ENCODE results near the gene GSG1. TPM values are rescaled to one million over a fixed set of nuclear protein-coding genes. Genes with fewer than 3 reads are reported as not detected.

The GSG1 gene
- total and polyA plus RNA-seq, 2 donors (not counting 3 experiments of a cell fraction or from before 2014, with no cell fraction given): not detected

DNA sequence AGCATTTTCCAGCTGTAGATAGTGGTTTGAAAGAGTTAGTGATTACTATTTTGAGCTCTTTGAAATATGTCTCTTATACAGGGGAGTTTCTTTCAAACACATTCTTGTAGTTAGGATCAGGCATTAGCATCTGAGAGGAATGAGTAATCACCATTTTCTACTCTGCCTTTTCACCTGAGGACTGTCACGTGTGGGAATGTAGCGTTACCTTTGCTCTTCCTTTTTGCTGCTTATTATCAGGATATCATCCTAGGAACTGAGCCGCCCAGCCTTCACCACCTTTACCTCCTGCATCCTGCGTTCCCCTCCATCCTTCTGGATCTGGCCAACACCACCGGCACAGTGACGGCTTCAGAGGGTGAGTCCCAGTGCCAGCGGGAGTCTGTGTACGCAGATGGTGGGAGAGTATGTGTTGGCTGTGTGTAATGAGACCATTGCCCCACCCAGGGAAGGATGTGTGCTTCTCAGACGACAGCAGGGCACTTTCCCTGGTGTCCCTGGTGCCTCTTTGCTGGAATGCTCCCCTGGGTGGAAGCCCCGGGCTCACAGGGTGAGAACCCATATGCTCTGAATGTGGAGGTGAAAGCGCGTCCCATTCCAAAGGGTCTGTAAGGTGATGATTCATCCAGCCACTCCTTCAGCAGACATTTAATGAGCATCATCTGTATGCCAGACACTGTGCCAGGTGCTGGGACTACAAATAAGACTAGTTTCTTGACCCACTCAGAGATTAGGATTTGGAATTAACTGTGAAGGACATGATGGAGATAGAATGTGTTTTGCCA lies 27.5 kb downstream of the GSG1 start:
- POLR2A ChIA-PET: no interaction called here
- dilution Hi-C loops (cut with MboI; ENCODE audit: extremely low pct_ligation_motif_present, low sequenced_read_pairs) (no loop called here), intact Hi-C loops (cut with micrococcal nuclease) (no loop called here)
- H3K27me3 ChIP-seq (ENCODE audit: control insufficient read depth in 2 of 2, insufficient read depth in 2 of 2, low read length in 2 of 2): no peaks in the 10 kb centered on the region
- DNase-seq (ENCODE audit: low read depth, low spot score) (no peak), FAIRE-seq (no peak)
- H3K4me3 ChIP-seq (replicated peaks in 1 of 3; ENCODE audit: insufficient read depth in 1 of 3, low read depth in 1 of 3, low read length in 3 of 3): no peak overlapping the region
- no TSS peak for BruUV-seq (replicated peaks)
- no peak overlapping the region for H3K9ac ChIP-seq (replicated peaks; ENCODE audit: extremely low read depth, insufficient read depth, low read length)
- H3K36me3 ChIP-seq (ENCODE audit: control insufficient read depth in 2 of 2, extremely low read depth in 1 of 2, insufficient read depth in 2 of 2, low read length in 2 of 2): peaks cover 0 to 3% of the 10 kb centered on the region in 2 experiments
- no peak for TF ChIP-seq JUN (IDR thresholded peaks at IDR 0.05; ENCODE audit: borderline replicate concordance, insufficient read depth, insufficient read length, low read depth)
- no peaks in the 10 kb centered on the region for H3K79me2 ChIP-seq (ENCODE audit: control insufficient read depth, insufficient read depth, low read length)
- H2AFZ ChIP-seq (ENCODE audit: low read depth, low read length): no peak overlapping the region
- H3K4me2 ChIP-seq (ENCODE audit: insufficient read depth, low read length): no peak overlapping the region
- CTCF ChIA-PET: interaction anchor here (0.9 to 1.6 kb wide), 2 partner anchors 17 to 137 kb away, joined by 3 to 4 read pairs; no protein-coding TSS in a partner anchor
- H3K27ac ChIP-seq (ENCODE audit: insufficient read depth, low read depth, low read length): no peak overlapping the region
- no peaks in the 10 kb centered on the region for H3K9me3 ChIP-seq (replicated peaks; ENCODE audit: control insufficient read depth, insufficient read depth, low read length)
- H4K20me1 ChIP-seq (replicated peaks; ENCODE audit: control insufficient read depth, extremely low read depth, insufficient read depth, low read length): no peaks in the 10 kb centered on the region
- peaks cover 12% of the 10 kb centered on the region for H3K4me1 ChIP-seq (ENCODE audit: control insufficient read depth, extremely low read depth, insufficient read depth, low read length)
- no peaks in the 10 kb centered on the region for H3K9me1 ChIP-seq (replicated peaks; ENCODE audit: control insufficient read depth, extremely low read depth, insufficient read depth, low read length)

DNA sequence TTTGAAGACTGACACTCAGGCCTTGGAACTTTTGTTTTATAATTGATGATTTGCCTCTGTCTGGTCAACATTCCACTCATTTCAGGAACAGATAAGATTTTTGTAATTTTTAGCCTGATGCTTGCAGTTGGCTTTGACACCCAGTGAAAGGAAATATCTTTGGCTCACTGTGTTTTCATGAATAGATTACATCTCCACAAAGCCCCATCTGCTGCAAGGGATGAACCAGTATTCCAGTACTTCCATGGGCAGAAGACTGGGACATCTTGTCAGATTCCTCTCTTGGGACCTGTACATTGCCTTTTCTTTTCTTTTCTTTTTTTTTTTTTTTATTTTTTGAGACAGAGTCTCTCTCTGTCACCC lies 28.4 kb downstream of the GSG1 start:
- no peak for DNase-seq (ENCODE audit: low read depth, low spot score)
- BruUV-seq (replicated peaks): no TSS peak
- H3K27ac ChIP-seq (ENCODE audit: insufficient read depth, low read depth, low read length): no peak overlapping the region
- H3K9me3 ChIP-seq (replicated peaks; ENCODE audit: control insufficient read depth, insufficient read depth, low read length): no peaks in the 10 kb centered on the region
- peaks cover 2 to 3% of the 10 kb centered on the region in 2 experiments for H3K36me3 ChIP-seq (ENCODE audit: control insufficient read depth in 2 of 2, extremely low read depth in 1 of 2, insufficient read depth in 2 of 2, low read length in 2 of 2)
- ChIA-PET CTCF (interaction anchor here (0.8 to 1.6 kb wide), 3 partner anchors 17 to 138 kb away, joined by 3 to 4 read pairs (median 3); no protein-coding TSS in a partner anchor), POLR2A (no interaction called here)
- no peaks in the 10 kb centered on the region for H3K9me1 ChIP-seq (replicated peaks; ENCODE audit: control insufficient read depth, extremely low read depth, insufficient read depth, low read length)
- no peak overlapping the region for H3K4me2 ChIP-seq (ENCODE audit: insufficient read depth, low read length)
- dilution Hi-C loops (cut with MboI; ENCODE audit: extremely low pct_ligation_motif_present, low sequenced_read_pairs) (no loop called here), intact Hi-C loops (cut with micrococcal nuclease) (no loop called here)
- no peaks in the 10 kb centered on the region for H4K20me1 ChIP-seq (replicated peaks; ENCODE audit: control insufficient read depth, extremely low read depth, insufficient read depth, low read length)
- FAIRE-seq: no peak
- no peak overlapping the region for H3K4me3 ChIP-seq (replicated peaks in 1 of 3; ENCODE audit: insufficient read depth in 1 of 3, low read depth in 1 of 3, low read length in 3 of 3)
- no peaks in the 10 kb centered on the region for H3K79me2 ChIP-seq (ENCODE audit: control insufficient read depth, insufficient read depth, low read length)
- H2AFZ ChIP-seq (ENCODE audit: low read depth, low read length): no peak overlapping the region
- H3K9ac ChIP-seq (replicated peaks; ENCODE audit: extremely low read depth, insufficient read depth, low read length): no peak overlapping the region
- no peak for TF ChIP-seq FOS (IDR thresholded peaks at IDR 0.05; ENCODE audit: borderline replicate concordance, insufficient read depth, low read length)
- no peak for TF ChIP-seq GATA2 (IDR thresholded peaks at IDR 0.05; ENCODE audit: insufficient read depth, insufficient read length, low read depth, low read length)
- no peak for TF ChIP-seq MYC (IDR thresholded peaks at IDR 0.05; ENCODE audit: low read depth, low read length)
- no peak for TF ChIP-seq JUN (IDR thresholded peaks at IDR 0.05; ENCODE audit: borderline replicate concordance, insufficient read depth, insufficient read length, low read depth)
- TF ChIP-seq EZH2 (IDR thresholded peaks at IDR 0.05; ENCODE audit: borderline replicate concordance, low read depth, low read length, severe bottlenecking): no peak
- no peak for TF ChIP-seq POLR2AphosphoS5 (IDR thresholded peaks at IDR 0.05; ENCODE audit: insufficient read depth, low read depth, low read length)
- TF ChIP-seq, protein P1, sequence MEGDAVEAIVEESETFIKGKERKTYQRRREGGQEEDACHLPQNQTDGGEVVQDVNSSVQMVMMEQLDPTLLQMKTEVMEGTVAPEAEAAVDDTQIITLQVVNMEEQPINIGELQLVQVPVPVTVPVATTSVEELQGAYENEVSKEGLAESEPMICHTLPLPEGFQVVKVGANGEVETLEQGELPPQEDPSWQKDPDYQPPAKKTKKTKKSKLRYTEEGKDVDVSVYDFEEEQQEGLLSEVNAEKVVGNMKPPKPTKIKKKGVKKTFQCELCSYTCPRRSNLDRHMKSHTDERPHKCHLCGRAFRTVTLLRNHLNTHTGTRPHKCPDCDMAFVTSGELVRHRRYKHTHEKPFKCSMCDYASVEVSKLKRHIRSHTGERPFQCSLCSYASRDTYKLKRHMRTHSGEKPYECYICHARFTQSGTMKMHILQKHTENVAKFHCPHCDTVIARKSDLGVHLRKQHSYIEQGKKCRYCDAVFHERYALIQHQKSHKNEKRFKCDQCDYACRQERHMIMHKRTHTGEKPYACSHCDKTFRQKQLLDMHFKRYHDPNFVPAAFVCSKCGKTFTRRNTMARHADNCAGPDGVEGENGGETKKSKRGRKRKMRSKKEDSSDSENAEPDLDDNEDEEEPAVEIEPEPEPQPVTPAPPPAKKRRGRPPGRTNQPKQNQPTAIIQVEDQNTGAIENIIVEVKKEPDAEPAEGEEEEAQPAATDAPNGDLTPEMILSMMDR (IDR thresholded peaks at IDR 0.05; ENCODE audit: extremely low read depth in 1 of 2, insufficient read depth in 1 of 2, low read depth in 1 of 2, low read length in 2 of 2): no peak
- H3K4me1 ChIP-seq (ENCODE audit: control insufficient read depth, extremely low read depth, insufficient read depth, low read length): peaks cover 6% of the 10 kb centered on the region
- no peaks in the 10 kb centered on the region for H3K27me3 ChIP-seq (ENCODE audit: control insufficient read depth in 2 of 2, insufficient read depth in 2 of 2, low read length in 2 of 2)

Data from endothelial cell of umbilical vein (primary cell).